ENCODE results near the gene VPS37C. TPM values are rescaled to one million over a fixed set of nuclear protein-coding genes. Genes with fewer than 3 reads are reported as not detected.

Gene VPS37C
- total and polyA plus RNA-seq, 2 donors from 2014 or later: 13.9 to 31.8 TPM

- peak overlapping the region; percentile 17 to 51 for H3K27ac ChIP-seq (ENCODE audit: low read depth in 2 of 2, low read length in 2 of 2)
- H3K27me3 ChIP-seq (ENCODE audit: control insufficient read depth, insufficient read depth, low read length): no peaks in the 10 kb centered on the region
- TF ChIP-seq CTCF (IDR thresholded peaks at IDR 0.05; ENCODE audit: borderline replicate concordance, extremely low read depth, insufficient read depth): no peak
- DNase-seq (peak in 4 of 5 donors; percentile 63 to 84 (median 68)), FAIRE-seq (no peak)
- no peaks in the 10 kb centered on the region for H3K36me3 ChIP-seq (ENCODE audit: control insufficient read depth in 2 of 3, insufficient read depth in 3 of 3, low read length in 3 of 3)
- no peak overlapping the region for H3K9ac ChIP-seq (ENCODE audit: low read length in 3 of 3)
- no peaks in the 10 kb centered on the region for H3K9me3 ChIP-seq (ENCODE audit: control insufficient read depth in 2 of 3, insufficient read depth in 1 of 3, low read length in 3 of 3)
- peaks cover 3 to 22% (median 14%) of the 10 kb centered on the region in 3 donors for H3K4me1 ChIP-seq (ENCODE audit: control insufficient read depth in 2 of 3, insufficient read depth in 2 of 3, low read depth in 1 of 3, low read length in 3 of 3)
- H3K4me3 ChIP-seq (ENCODE audit: low read length in 3 of 3): no peak overlapping the region
- intact Hi-C loops (cut with DNase I): no loop called here
These were observed 32.4 kb upstream of the VPS37C start for GRCh38 chr11:61193596-61193995.

- no peak for TF ChIP-seq CTCF (IDR thresholded peaks at IDR 0.05; ENCODE audit: borderline replicate concordance, extremely low read depth, insufficient read depth)
- Histone ChIP-seq H3K4me3 (ENCODE audit: low read length in 3 of 3) (no peak overlapping the region), H3K27me3 (ENCODE audit: control insufficient read depth, insufficient read depth, low read length) (no peaks in the 10 kb centered on the region), H3K27ac (ENCODE audit: low read depth in 2 of 2, low read length in 2 of 2) (no peak overlapping the region), H3K9ac (ENCODE audit: low read length in 3 of 3) (no peak overlapping the region), H3K36me3 (ENCODE audit: control insufficient read depth in 2 of 3, insufficient read depth in 3 of 3, low read length in 3 of 3) (no peaks in the 10 kb centered on the region), H3K9me3 (ENCODE audit: control insufficient read depth in 2 of 3, insufficient read depth in 1 of 3, low read length in 3 of 3) (no peaks in the 10 kb centered on the region), H3K4me1 (ENCODE audit: control insufficient read depth in 2 of 3, insufficient read depth in 2 of 3, low read depth in 1 of 3, low read length in 3 of 3) (peaks cover 2 to 12% (median 7%) of the 10 kb centered on the region in 3 donors)
- no peak for DNase-seq
- intact Hi-C loops (cut with DNase I): no loop called here
- no peak for FAIRE-seq
These were observed 28.7 kb upstream of the VPS37C start for GRCh38 chr11:61189933-61190332.

GRCh38 chr11:61187505-61188130 lies 26.4 kb upstream of the VPS37C start:
- no peak for FAIRE-seq

More at GRCh38 chr11:61187505-61188130, 26.4 kb upstream of the VPS37C start:
- no peaks in the 10 kb centered on the region for H3K9me3 ChIP-seq (ENCODE audit: control insufficient read depth in 2 of 3, insufficient read depth in 1 of 3, low read length in 3 of 3)
- no peak overlapping the region for H3K27ac ChIP-seq (ENCODE audit: low read depth in 2 of 2, low read length in 2 of 2)
- no peaks in the 10 kb centered on the region for H3K36me3 ChIP-seq (ENCODE audit: control insufficient read depth in 2 of 3, insufficient read depth in 3 of 3, low read length in 3 of 3)
- H3K4me1 ChIP-seq (ENCODE audit: control insufficient read depth in 2 of 3, insufficient read depth in 2 of 3, low read depth in 1 of 3, low read length in 3 of 3): no peaks in the 10 kb centered on the region
- peak; percentile 93 for TF ChIP-seq CTCF (IDR thresholded peaks at IDR 0.05; ENCODE audit: borderline replicate concordance, extremely low read depth, insufficient read depth)
- intact Hi-C loops (cut with DNase I): no loop called here
- no peak overlapping the region for H3K4me3 ChIP-seq (ENCODE audit: low read length in 3 of 3)
- no peaks in the 10 kb centered on the region for H3K27me3 ChIP-seq (ENCODE audit: control insufficient read depth, insufficient read depth, low read length)
- H3K9ac ChIP-seq (ENCODE audit: low read length in 3 of 3): no peak overlapping the region
- peak in 4 of 5 donors; percentile 91 to 95 (median 93) for DNase-seq

Measured in kidney (tissue), 14 donors.